B cell (primary cell): Measurements from ENCODE around the gene SAA4. TPM values are rescaled to one million over a fixed set of nuclear protein-coding genes. Genes with fewer than 3 reads are reported as not detected.

Experiments used
- ATAC-seq: fragments of 200-7000 bp; cut with Tn5 transposase; one replicate; pipeline ENCODE4 v1.10.0; 2021; ENCODE audit warnings: low read depth, mild to moderate bottlenecking, moderate number of reproducible peaks, moderate library complexity
- CTCF ChIA-PET: fragments of 350-600 bp; sonication (Branson Sonifier 250); formaldehyde crosslinking; loops from one replicate; lab custom pipeline; 2021; ENCODE audit warnings: antibody characterized with exemption, inconsistent platforms; lab: Charles Lee
- POLR2A ChIA-PET: fragments of 350-600 bp; sonication (Branson Sonifier 250); formaldehyde crosslinking; loops from one replicate; lab custom pipeline; 2021; ENCODE audit warnings: antibody characterized with exemption; lab: Charles Lee
- DNase-seq: peaks from one replicate; pipeline ENCODE4 v3.0.0; 2013
- H2AFZ ChIP-seq: 2 replicates; pipeline ENCODE4 v1.6.1; 2012; ENCODE audit warnings: mild to moderate bottlenecking, low read depth, low read length; ENCODE audit not compliant: insufficient read depth, poor library complexity, severe bottlenecking
- H3K27ac ChIP-seq, 2 donors: 1 replicate in 1 of 2; 2 replicates in 1 of 2; pipeline ENCODE4 v1.5.1; 2012 to 2013; ENCODE audit warnings: low read length in 2 of 2, mild to moderate bottlenecking in 2 of 2, moderate library complexity in 1 of 2
- H3K27me3 ChIP-seq, 4 experiments: fragments of 200-600 bp in 1 of 4; sonication (generic) in 1 of 4; replicated peaks in 1 of 4; 1 replicate in 2 of 4; 2 replicates in 2 of 4; pipeline versions ENCODE4 v1.6.1 to v1.7.0; 2013 to 2016; ENCODE audit warnings: low read length in 3 of 4, mild to moderate bottlenecking in 2 of 4, mixed read lengths in 1 of 4, moderate library complexity in 1 of 4; ENCODE audit not compliant: insufficient read depth in 4 of 4, control insufficient read depth in 3 of 4; ENCODE audit errors: control extremely low read depth in 1 of 4
- H3K36me3 ChIP-seq, 2 experiments: replicated peaks in 1 of 2; 1 replicate in 1 of 2; 2 replicates in 1 of 2; pipeline versions ENCODE4 v1.6.1 to v1.7.1; 2013; ENCODE audit warnings: low read length in 1 of 2; ENCODE audit not compliant: insufficient read depth in 2 of 2, control insufficient read depth in 1 of 2; ENCODE audit errors: control extremely low read depth in 1 of 2, extremely low read depth in 1 of 2
- H3K4me1 ChIP-seq, 2 donors: fragments of 200-600 bp in 1 of 2; sonication (generic) in 1 of 2; 1 replicate in 1 of 2; 2 replicates in 1 of 2; pipeline versions ENCODE4 v1.5.1 to v1.6.1; 2013 to 2017; ENCODE audit warnings: low read length in 2 of 2; ENCODE audit not compliant: control insufficient read depth in 2 of 2, insufficient read depth in 2 of 2
- H3K4me2 ChIP-seq: replicated peaks from 2 replicates; pipeline ENCODE3; 2012; ENCODE audit warnings: mild to moderate bottlenecking, low read depth, low read length; ENCODE audit not compliant: poor library complexity, severe bottlenecking
- H3K4me3 ChIP-seq, 5 experiments: fragments of 200-600 bp in 1 of 5; sonication (generic) in 1 of 5; 1 replicate in 3 of 5; 2 replicates in 2 of 5; pipeline versions ENCODE4 v1.5.1 to v1.7.0; 2011 to 2016; ENCODE audit warnings: low read length in 4 of 5, mild to moderate bottlenecking in 4 of 5, low read depth in 2 of 5, control low read depth in 1 of 5, moderate library complexity in 1 of 5; ENCODE audit not compliant: insufficient read depth in 1 of 5; ENCODE audit errors: control extremely low read depth in 1 of 5, extremely low read depth in 1 of 5
- H3K79me2 ChIP-seq: fragments of 200-600 bp; sonication (generic); one replicate; pipeline ENCODE4 v1.6.0; 2016; ENCODE audit warnings: low read length; ENCODE audit not compliant: control insufficient read depth, insufficient read depth
- H3K9ac ChIP-seq: fragments of 200-600 bp; sonication (generic); 2 replicates; pipeline ENCODE4 v1.6.1; 2017; ENCODE audit warnings: mild to moderate bottlenecking, low read length, moderate library complexity
- H3K9me3 ChIP-seq, 3 donors: one replicate each; pipeline versions ENCODE4 v1.6.1 to v1.7.1; 2013; ENCODE audit warnings: low read length in 2 of 3; ENCODE audit not compliant: control insufficient read depth in 2 of 3, insufficient read depth in 1 of 3; ENCODE audit errors: control extremely low read depth in 1 of 3
- H4K20me1 ChIP-seq: 2 replicates; pipeline ENCODE4 v1.6.0; 2012; ENCODE audit warnings: mild to moderate bottlenecking, low read length; ENCODE audit not compliant: insufficient read depth, control insufficient read depth, poor library complexity, severe bottlenecking
- H3K27ac Mint-ChIP-seq: one replicate; pipeline ENCODE4 v1.8.0; 2021; ENCODE audit warnings: mixed read lengths
- H3K27me3 Mint-ChIP-seq: one replicate; pipeline ENCODE4 v1.8.0; 2021; ENCODE audit warnings: mixed read lengths
- H3K4me1 Mint-ChIP-seq: one replicate; pipeline ENCODE4 v1.8.0; 2021; ENCODE audit warnings: mixed read lengths
- H3K4me3 Mint-ChIP-seq: one replicate; pipeline ENCODE4 v1.8.0; 2021; ENCODE audit warnings: mixed read lengths
- H3K9me3 Mint-ChIP-seq: one replicate; pipeline ENCODE4 v1.8.0; 2022; ENCODE audit warnings: mixed read lengths; ENCODE audit not compliant: insufficient read depth
- CTCF ChIP-seq: fragments of 200-600 bp; IDR thresholded peaks from one replicate; pipeline ENCODE4 v1.8.0; 2022; ENCODE audit warnings: antibody characterized with exemption, mild to moderate bottlenecking
- EZH2 ChIP-seq: IDR thresholded peaks from 2 replicates; pipeline ENCODE4 v1.6.1; 2012; ENCODE audit warnings: borderline replicate concordance, low read depth, mild to moderate bottlenecking, moderate library complexity, low read length; ENCODE audit not compliant: insufficient read depth, poor library complexity, severe bottlenecking
- WGBS: methylation state at CpG from one replicate; pipeline ENCODE4 v1.1.5; 2013; ENCODE audit warnings: missing lambda C conversion rate; ENCODE audit not compliant: insufficient coverage; 5-methylcytosine and 5-hydroxymethylcytosine counted together
- intact Hi-C: fragments of 100-400 bp; cut with micrococcal nuclease; formaldehyde crosslinking; loops from one replicate; pipeline ENCODE4 v1.10.0; 2022
- polyA plus RNA-seq: library from polyadenylated mRNA; depleted of rRNA; stranded (reverse); fragments of >200 nt; gene quantifications from 2 replicates; pipeline ENCODE4 v1.2.3, GENCODE V29; 2012
- total RNA-seq, 2 donors: library from RNA; stranded (reverse); fragments of 120-200 nt in 1 of 2; gene quantifications; 1 replicate in 1 of 2; 2 replicates in 1 of 2; pipeline versions ENCODE4 v1.2.3 to v1.2.4, GENCODE V29; 2013 to 2022

SAA4 gene
- total and polyA plus RNA-seq, 2 donors (not counting 1 experiment from before 2014, with no cell fraction given) = not detected

DNA sequence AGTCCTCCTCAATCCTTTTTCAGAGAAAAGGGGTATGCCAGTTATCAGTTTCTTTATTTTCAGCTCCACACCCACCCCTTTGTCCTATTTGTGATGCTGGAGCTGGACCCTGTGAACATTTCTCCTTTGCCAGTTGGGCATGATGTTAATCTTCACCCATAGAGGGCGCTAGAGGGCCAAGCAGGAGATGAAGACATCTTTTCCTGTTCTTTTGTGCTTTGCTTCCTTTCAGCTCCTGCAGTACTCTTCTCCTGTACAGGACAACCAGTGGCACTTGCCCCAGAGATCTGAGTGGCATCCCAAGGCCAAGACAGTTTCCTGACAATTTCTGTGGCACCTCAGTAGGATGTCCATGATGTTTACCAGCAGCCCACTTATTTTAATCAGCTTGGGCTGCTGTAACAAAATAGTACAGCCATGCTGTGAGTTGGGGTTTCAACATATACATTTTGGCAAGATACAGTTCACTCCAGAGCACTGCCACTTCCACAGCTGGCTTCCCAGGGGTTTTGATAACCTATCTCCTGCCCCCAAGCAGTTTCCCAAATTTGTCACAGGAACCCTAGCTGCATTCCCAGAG is 7.3 kb upstream of the SAA4 start:
- H3K4me2 ChIP-seq = no peak overlapping the region
- DNase-seq = peak; percentile 77
- ATAC-seq = no peak
- H3K36me3 ChIP-seq = no peaks in the 10 kb centered on the region
- H3K9me3 ChIP-seq = peaks cover 1 to 6% (median 5%) of the 10 kb centered on the region in 3 donors
- peaks cover 2 to 19% of the 10 kb centered on the region in 2 donors for H3K4me1 ChIP-seq
- Mint-ChIP-seq H3K27me3 (peaks cover 14% of the 10 kb centered on the region), H3K27ac (peak overlapping the region; percentile 12), H3K9me3 (peaks cover 2% of the 10 kb centered on the region), H3K4me1 (peaks cover 15% of the 10 kb centered on the region), H3K4me3 (no peak overlapping the region)
- 0% methylated on average over 1 of the region's 1 CpG for WGBS
- no peak overlapping the region for H3K9ac ChIP-seq
- no peak overlapping the region for H3K4me3 ChIP-seq
- peaks cover 0 to 7% (median 6%) of the 10 kb centered on the region in 4 experiments for H3K27me3 ChIP-seq
- H3K79me2 ChIP-seq = no peaks in the 10 kb centered on the region
- no peaks in the 10 kb centered on the region for H4K20me1 ChIP-seq
- peak; percentile 90 for TF ChIP-seq CTCF
- no peak for TF ChIP-seq EZH2
- peak overlapping the region; percentile 32 for H2AFZ ChIP-seq
- intact Hi-C loops = loop anchor here (2.0 to 10.0 kb wide), 4 partner anchors 38 to 488 kb away; partner anchors contain the start of gene TSG101
- ChIA-PET POLR2A (no interaction called here), CTCF (interaction anchor here (0.6 to 2.9 kb wide), 32 partner anchors 9 to 520 kb away, joined by 3 to 16 read pairs (median 4); partner anchors contain the start of genes GTF2H1, HPS5, LDHA and SAAL1)
- no peak overlapping the region for H3K27ac ChIP-seq

DNA sequence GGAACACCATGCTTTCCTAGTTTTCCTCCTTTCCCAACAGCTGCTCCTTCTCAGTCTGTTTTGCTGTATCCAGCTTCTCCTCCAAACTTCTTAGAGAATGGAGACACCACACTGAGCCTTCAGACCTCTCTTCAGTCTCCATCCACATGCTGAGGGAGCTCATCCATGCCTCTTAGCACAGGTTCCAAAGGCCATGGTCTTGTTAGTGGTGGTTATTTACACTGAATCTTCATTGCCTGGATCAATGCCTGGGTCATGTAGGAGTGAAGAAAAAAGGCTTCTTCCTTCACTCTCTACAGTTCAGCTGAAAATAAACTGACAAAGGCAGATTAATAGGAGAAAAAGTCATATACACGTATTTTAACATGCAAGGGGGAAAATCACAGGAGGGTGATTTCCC is 3.1 kb upstream of the SAA4 start:
- Histone ChIP-seq H2AFZ (no peak overlapping the region), H3K4me3 (no peak overlapping the region), H3K36me3 (no peaks in the 10 kb centered on the region), H3K27ac (no peak overlapping the region), H3K4me1 (peaks cover 0 to 3% of the 10 kb centered on the region in 2 donors), H3K27me3 (peaks cover 0 to 10% (median 7%) of the 10 kb centered on the region in 4 experiments), H3K79me2 (no peaks in the 10 kb centered on the region), H3K4me2 (no peak overlapping the region), H4K20me1 (no peaks in the 10 kb centered on the region), H3K9me3 (peaks cover 2 to 6% (median 5%) of the 10 kb centered on the region in 3 donors), H3K9ac (no peak overlapping the region)
- DNase-seq (no peak), ATAC-seq (no peak)
- H3K27ac Mint-ChIP-seq = no peak overlapping the region
- no peak overlapping the region for H3K4me3 Mint-ChIP-seq
- peaks cover 27% of the 10 kb centered on the region for H3K27me3 Mint-ChIP-seq
- WGBS = no CpG with 5 or more reads among the region's 1 CpG
- H3K9me3 Mint-ChIP-seq = peaks cover 2% of the 10 kb centered on the region
- peaks cover 3% of the 10 kb centered on the region for H3K4me1 Mint-ChIP-seq
- intact Hi-C loops = loop anchor here (5.0 to 10.0 kb wide), 3 partner anchors 43 to 493 kb away; partner anchors contain the start of gene TSG101
- TF ChIP-seq CTCF (no peak), EZH2 (no peak)
- POLR2A ChIA-PET = no interaction called here
- CTCF ChIA-PET = no interaction called here
